HCT116 (cell line): Measurements from ENCODE around the gene HHIPL1.

Experiments used
- EZH2phosphoT487 ChIP-seq: fragments of 200-600 bp; IDR thresholded peaks from 2 replicates; pipeline ENCODE4 v1.6.1; 2018; ENCODE audit warnings: antibody characterized with exemption, borderline replicate concordance
- POLR2A ChIP-seq: IDR thresholded peaks from 2 replicates; pipeline ENCODE4 v1.7.0; 2011; ENCODE audit warnings: borderline replicate concordance; ENCODE audit not compliant: insufficient read depth, insufficient read length; ENCODE audit errors: extremely low read depth
- TF ChIP-seq, protein P1 (sequence below), 3 experiments: fragments of 200-600 bp in 1 of 3; sonication (generic) in 1 of 3; IDR thresholded peaks in 2 of 3; conservative IDR thresholded peaks in 1 of 3; 2 replicates each; pipeline ENCODE4 v1.5.1; 2012 to 2017; ENCODE audit warnings: low read depth in 2 of 3, low read length in 2 of 3, antibody characterized with exemption in 1 of 3, borderline replicate concordance in 1 of 3, control low read depth in 1 of 3, mild to moderate bottlenecking in 1 of 3, mixed read lengths in 1 of 3, mixed run types in 1 of 3, moderate library complexity in 1 of 3; ENCODE audit not compliant: insufficient read depth in 1 of 3

GRCh38 chr14:99626041-99626648 lies 18.8 kb upstream of the HHIPL1 start:
- TF ChIP-seq, protein P1, sequence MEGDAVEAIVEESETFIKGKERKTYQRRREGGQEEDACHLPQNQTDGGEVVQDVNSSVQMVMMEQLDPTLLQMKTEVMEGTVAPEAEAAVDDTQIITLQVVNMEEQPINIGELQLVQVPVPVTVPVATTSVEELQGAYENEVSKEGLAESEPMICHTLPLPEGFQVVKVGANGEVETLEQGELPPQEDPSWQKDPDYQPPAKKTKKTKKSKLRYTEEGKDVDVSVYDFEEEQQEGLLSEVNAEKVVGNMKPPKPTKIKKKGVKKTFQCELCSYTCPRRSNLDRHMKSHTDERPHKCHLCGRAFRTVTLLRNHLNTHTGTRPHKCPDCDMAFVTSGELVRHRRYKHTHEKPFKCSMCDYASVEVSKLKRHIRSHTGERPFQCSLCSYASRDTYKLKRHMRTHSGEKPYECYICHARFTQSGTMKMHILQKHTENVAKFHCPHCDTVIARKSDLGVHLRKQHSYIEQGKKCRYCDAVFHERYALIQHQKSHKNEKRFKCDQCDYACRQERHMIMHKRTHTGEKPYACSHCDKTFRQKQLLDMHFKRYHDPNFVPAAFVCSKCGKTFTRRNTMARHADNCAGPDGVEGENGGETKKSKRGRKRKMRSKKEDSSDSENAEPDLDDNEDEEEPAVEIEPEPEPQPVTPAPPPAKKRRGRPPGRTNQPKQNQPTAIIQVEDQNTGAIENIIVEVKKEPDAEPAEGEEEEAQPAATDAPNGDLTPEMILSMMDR (IDR thresholded peaks at IDR 0.05 in 2 of 3, conservative IDR thresholded peaks at IDR 0.05 in 1 of 3; ENCODE audit: borderline replicate concordance in 1 of 3, insufficient read depth in 1 of 3, low read depth in 2 of 3, low read length in 2 of 3): no peak
- TF ChIP-seq EZH2phosphoT487 (no peak), POLR2A (no peak)
